Stimulated activated CD4-positive, alpha-beta T cell treated with anti-CD3 and anti-CD28 coated beads, Interleukin-12 subunit alpha, Interleukin-12 subunit beta, amount 100 ng/mL, for 24 hours (primary cell): Measurements from ENCODE around the gene BRIP1.
A peak's percentile ranks its signal among the peaks of the same experiment; 100 is the strongest.
"Not testable (repeated sequence)": the region's sequence is repeated elsewhere in the genome, so short reads cannot be mapped to it uniquely, and the experiment has no call there.

Source experiments
- DNase-seq, 2 experiments: peaks; one replicate each; pipeline ENCODE4 v3.0.0-alpha.2; 2020; ENCODE audit warnings: low read depth in 2 of 2

BRIP1 gene

GRCh38 chr17:61862975-61863800 is at the start of gene BRIP1:
Gene BRIP1, minus strand, starts transcription at chr17:61863528. Its CDS starts 1,989 bp downstream, at chr17:61861539.
- peak; percentile 76 to 88 for DNase-seq

- DNase-seq = no peak
Observed at GRCh38 chr17:61908292-61909037, 45.1 kb upstream of the BRIP1 start.

- DNase-seq = no peak
Observed at GRCh38 chr17:61907361-61907760, 44.0 kb upstream of the BRIP1 start.

DNA sequence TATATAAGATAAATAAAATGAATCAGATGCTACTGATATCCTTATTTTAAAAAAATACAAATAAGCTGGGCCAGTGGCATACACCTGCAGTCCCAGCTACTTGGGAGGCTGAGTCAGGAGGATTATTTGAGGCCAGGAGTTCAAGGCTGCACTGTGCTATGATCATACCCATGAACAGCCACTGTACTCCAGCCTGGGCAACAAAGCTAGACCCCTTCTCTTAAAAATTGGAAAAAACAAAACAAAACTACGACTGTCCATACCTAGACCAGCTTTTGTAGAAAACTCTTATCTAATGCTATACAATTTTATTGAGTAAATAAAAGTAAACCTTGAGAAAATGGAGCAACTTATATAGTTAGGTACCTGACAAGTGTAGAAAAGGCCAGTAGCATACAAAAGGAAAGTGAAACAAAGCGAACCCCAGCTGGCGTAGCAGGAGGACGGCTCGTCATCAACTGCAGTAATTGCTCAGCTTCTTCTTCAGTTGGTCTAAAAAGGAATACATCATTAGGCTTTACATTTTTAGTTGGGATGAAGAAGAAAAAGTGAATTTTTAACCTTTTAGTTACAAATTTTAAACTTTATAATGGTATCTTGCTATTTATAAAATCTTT is 40.9 kb upstream of the BRIP1 start:
- DNase-seq = no peak

DNA sequence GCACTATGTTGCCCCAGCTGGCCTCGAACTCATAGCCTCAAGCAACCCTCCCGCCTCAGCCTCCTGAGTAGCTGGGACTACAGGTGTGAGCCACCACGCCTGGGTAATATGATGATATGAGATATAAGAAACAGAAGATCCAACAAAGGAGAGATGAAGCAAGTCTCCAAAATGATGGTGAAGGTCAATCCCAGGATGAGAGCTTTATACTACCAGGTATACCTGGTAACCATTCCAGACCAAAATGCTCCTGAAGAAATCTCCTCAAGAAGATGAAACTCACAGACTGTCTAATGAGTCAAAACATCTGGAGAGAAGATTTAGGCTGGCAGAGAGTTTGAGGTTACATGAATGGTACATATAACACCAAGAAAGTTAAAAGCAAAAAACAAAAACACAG is 39.9 kb upstream of the BRIP1 start:
- no peak for DNase-seq

DNA sequence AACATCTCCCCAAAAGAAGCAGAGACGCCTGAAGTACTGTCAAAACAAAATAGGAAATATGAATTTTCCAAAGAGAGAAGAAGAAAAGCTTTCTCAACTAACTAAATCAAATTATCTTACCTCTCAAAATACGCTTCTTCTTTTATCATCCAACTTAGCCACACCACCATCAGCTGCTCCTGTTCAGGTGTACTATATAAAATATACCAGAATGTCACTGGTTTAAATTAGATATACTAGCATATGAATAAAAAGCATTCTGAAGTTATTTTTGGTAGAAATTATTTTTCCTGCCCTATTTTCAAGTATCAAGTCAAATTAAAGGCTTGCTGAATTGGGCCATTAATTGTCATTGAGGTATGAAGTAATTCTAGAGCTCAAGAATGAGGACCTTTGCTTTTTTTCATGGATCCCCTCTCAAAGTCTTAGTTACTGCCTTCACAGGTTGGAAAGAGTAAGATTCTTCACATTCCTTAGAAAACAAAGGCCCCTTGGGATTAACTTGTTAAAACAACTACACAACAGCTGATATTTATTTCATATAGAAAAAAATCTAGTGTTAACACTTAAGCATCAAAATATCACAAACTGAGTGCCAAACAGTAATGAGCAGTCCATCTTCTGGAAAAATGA is 34.3 kb upstream of the BRIP1 start:
- DNase-seq = no peak

- no peak for DNase-seq
Observed at GRCh38 chr17:61895391-61895790, 32.1 kb upstream of the BRIP1 start.

DNA sequence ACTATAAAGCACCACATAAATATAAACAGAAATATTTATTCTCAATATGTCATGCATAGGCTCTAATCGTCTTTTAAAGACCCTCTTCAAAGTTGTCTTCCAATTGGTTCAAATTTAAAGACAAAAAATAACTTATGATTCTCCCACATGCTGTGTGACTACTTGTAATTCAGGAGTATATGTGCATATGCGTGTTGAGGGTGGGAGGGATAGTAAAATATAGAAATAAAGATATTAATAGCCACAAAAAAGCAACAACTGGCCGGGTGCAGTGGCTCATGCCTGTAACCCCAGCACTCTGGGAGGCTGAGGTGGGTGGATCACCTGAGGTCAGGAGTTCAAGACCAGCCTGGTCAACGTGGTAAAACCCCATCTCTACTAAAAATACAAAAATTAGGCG is 31.0 kb upstream of the BRIP1 start:
- not testable (repeated sequence) for DNase-seq

- DNase-seq = not testable (repeated sequence)
Observed at GRCh38 chr17:61887733-61888132, 24.4 kb upstream of the BRIP1 start.

DNA sequence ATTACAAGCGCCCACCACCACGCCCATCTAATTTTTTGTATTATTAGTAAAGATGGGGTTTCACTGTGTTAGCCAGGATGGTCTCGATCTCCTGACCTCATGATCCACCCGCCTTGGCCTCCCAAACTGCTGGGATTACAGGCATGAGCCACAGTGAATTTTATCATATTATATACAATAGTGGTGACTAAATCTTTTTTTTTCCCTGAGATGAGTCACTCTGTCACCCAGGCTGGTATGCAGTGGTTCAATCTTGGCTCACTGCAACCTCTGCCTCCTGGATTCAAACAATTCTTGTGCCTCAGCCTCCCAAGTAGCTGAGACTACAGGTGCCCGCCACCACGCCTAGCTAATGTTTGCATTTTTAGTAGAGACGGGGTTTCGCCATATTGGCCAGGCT is 22.5 kb upstream of the BRIP1 start:
- DNase-seq = not testable (repeated sequence)

DNA sequence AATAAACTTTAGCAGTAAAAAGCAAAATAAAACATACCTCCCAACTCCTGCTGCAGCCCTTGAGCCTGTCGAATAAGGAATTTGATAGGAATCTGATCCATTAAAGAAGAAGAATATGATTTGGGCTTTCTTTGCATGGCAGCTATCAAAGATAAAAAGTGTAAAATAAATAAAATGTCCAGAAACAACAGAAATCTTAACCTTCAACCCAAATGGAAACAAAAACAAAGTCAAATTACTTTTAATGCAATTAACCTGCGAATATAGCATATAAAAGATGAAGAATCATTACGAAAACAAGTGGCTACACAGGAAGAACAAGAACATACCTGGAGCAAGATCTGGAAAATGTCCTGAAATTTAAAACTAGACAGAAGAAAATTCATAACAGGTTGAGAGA is 21.5 kb upstream of the BRIP1 start:
- no peak for DNase-seq

- no peak for DNase-seq
Observed at GRCh38 chr17:61880589-61881102, 17.3 kb upstream of the BRIP1 start.

DNA sequence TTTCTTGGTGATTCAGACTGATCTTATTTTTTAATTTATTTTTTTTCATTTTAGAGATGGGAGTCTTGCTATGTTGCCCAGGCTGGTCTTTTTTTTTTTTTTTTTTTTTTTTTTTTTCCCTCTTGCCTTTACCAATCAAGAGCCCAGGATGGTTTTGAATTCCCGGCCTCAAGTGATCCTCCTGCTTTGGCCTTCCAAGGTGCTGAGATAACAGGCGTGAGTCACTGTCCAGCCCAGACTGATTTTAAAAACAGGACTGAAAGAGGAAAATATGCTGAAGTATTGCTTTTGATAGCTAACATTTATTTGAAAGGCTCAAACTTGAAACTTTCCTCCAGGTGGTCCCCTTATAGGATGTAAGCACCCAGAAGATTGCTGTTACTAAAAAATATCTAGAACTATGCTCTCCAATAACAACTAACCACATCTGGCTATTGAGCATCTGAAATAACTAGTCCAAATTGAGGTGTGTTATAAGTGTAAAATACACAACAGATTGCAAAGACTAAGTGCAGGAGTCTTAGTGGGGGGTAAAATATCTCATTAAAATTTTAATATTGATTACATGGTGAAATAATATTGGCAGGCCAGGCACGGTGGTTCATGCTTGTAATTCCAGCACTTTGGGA is 15.8 kb upstream of the BRIP1 start:
- no peak for DNase-seq

GRCh38 chr17:61878520-61878919 is 15.2 kb upstream of the BRIP1 start:
- DNase-seq = no peak

GRCh38 chr17:61877837-61878236 is 14.5 kb upstream of the BRIP1 start:
- DNase-seq = no peak

GRCh38 chr17:61875804-61876203 is 12.5 kb upstream of the BRIP1 start:
- no peak for DNase-seq

DNA sequence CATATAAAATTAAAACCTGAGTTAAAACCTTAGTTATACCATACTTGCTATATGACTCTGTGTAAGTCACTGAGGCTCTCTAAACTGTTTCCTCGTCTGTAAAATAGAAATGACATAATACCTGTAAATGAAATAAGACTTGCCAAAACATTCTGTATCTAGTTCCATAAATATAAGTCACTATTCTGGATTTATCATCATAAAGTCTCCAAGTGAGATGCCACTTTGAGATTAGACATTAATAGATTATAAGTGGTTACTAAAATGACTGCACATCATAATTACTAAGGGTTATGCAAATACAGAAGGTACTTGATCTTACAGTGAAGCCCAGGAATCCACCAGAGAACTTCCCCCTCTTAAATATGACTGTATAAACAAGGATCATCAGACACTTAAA is 12.0 kb upstream of the BRIP1 start:
- no peak for DNase-seq

DNA sequence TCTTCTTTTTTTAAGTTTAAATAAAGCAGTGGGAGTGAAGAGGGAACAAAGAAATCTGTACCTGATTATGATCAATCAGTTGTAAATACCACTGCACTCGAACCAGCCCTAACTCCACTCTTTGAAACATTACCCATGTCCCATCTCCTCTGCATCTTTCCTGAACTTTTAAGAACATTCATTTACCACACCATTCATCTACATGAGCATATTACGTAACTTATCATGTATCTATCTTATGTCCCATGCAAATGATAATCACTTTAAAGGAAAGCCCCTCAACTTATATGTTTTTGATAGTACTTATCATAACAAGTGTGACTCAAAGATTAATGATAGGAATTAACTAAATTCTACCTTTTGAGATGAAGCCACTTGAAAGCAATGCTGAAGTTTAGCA is 10.7 kb upstream of the BRIP1 start:
- DNase-seq = no peak

DNA sequence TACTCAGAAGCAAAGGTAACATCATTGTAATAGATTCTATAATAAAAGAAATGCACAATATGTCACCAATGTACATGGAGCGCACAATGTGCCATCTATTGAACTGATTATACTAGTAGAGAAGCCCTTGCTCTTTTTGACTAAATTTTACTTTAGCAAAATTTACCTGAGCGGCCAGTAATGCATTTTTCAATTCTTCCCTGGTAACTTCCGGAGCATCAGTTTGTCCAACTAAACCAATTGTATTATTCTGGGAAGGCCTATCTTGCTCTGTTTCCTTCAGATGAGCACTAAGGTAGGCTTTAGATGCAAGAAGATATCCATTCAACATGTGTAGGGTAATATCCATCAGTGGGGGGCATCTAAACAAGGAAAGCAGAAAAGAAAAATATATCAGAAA is 8.8 kb upstream of the BRIP1 start:
- DNase-seq = no peak

DNA sequence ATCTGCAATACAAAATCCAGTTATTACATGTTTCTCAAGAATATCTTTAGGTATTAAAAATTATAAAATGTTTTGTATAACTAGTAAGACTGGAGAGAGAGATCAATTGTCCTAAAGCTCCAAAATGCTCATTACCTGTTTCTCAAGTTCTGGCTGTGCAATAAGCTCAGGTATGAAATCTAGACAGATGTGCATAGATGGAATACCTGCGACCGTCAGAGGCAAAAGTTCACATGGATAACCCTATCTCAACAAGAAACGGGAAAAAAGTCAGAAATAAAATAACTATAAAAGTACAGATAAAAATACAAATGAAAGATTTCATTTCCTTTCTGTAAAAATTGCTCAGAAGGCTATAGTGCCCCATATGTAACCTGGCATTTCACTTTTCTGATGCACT is 5.8 kb upstream of the BRIP1 start:
- no peak for DNase-seq

GRCh38 chr17:61868074-61868473 is 4.7 kb upstream of the BRIP1 start:
- DNase-seq = no peak

DNA sequence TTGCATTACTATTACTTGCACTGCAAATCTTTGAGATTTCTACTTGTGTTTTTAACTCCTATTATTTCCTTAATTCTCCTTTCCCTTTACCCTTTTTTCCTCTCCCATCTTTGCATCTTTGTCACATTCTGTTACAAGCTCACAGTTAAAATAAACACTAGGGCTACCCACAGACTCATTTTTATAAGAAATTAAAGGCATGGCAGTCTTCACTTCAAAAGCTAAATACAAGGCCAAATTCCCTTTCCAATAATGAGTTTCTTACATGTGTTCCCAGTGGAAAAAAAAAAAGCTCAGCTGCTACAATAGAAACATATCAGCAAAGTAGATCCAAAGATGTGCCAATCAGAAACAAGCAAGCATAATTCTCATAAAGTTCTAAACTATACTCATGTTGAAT is 3.7 kb upstream of the BRIP1 start:
- no peak for DNase-seq
